Small intestine (tissue), 7 donors: ENCODE data around the gene SYNGR1. TPM values are rescaled to one million over a fixed set of nuclear protein-coding genes. Genes with fewer than 3 reads are reported as not detected.
"Not testable (repeated sequence)": the region's sequence is repeated elsewhere in the genome, so short reads cannot be mapped to it uniquely, and the experiment has no call there.

ENCODE experiments used
- DNase-seq, 2 donors: peaks; one replicate each; pipeline versions ENCODE4 v3.0.0 to v3.0.0-alpha.2; 2013
- FAIRE-seq: peaks from 2 replicates; lab custom pipeline; 2012; peaks lifted over from hg19 to GRCh38; lab: Jason Lieb, UNC
- H3K27ac ChIP-seq, 3 donors: one replicate each; pipeline ENCODE4 v1.5.1; 2013; ENCODE audit warnings: low read length in 2 of 3, mild to moderate bottlenecking in 2 of 3, control low read depth in 1 of 3, inconsistent platforms in 1 of 3, low read depth in 1 of 3, moderate library complexity in 1 of 3
- H3K27me3 ChIP-seq, 3 donors: one replicate each; pipeline ENCODE4 v1.6.1; 2013; ENCODE audit warnings: low read length in 3 of 3, inconsistent platforms in 1 of 3; ENCODE audit not compliant: control insufficient read depth in 3 of 3, insufficient read depth in 3 of 3
- H3K36me3 ChIP-seq, 3 donors: one replicate each; pipeline ENCODE4 v1.6.1; 2013; ENCODE audit warnings: low read length in 3 of 3, inconsistent platforms in 1 of 3, low read depth in 1 of 3, mild to moderate bottlenecking in 1 of 3, moderate library complexity in 1 of 3; ENCODE audit not compliant: control insufficient read depth in 3 of 3, insufficient read depth in 2 of 3
- H3K4me1 ChIP-seq, 3 donors: one replicate each; pipeline ENCODE4 v1.6.1; 2013; ENCODE audit warnings: low read length in 2 of 3, inconsistent platforms in 1 of 3, low read depth in 1 of 3, mild to moderate bottlenecking in 1 of 3, moderate library complexity in 1 of 3; ENCODE audit not compliant: control insufficient read depth in 3 of 3, insufficient read depth in 2 of 3
- H3K4me3 ChIP-seq, 3 donors: one replicate each; pipeline ENCODE4 v1.5.1; 2013; ENCODE audit warnings: low read length in 3 of 3, control low read depth in 1 of 3, inconsistent platforms in 1 of 3, low read depth in 1 of 3, mild to moderate bottlenecking in 1 of 3, moderate library complexity in 1 of 3
- H3K9me3 ChIP-seq, 2 donors: one replicate each; pipeline ENCODE4 v1.6.1; 2013; ENCODE audit warnings: low read depth in 1 of 2, low read length in 1 of 2; ENCODE audit not compliant: control insufficient read depth in 2 of 2, insufficient read depth in 1 of 2
- WGBS, 3 donors: extraction: QIAGEN DNeasy Blood & Tissue Kit; methylation state at CpG; one replicate each; pipeline ENCODE4 v1.1.7; 2013; 5-methylcytosine and 5-hydroxymethylcytosine counted together
- polyA plus RNA-seq, 4 donors: library from polyadenylated mRNA; stranded (reverse) in 3 of 4; unstranded in 1 of 4; fragments of 200-250 nt in 3 of 4; fragments of 120-200 nt in 1 of 4; gene quantifications; one replicate each; pipeline versions ENCODE4 v1.2.1 to v1.2.3, GENCODE V29; 2013
- donor health status: healthy with polysubstance abuse.
- donor health status: control.
- donor health status: control.
- donor health status: Bipolar disorder and iron deficiency.
- donor health status: healthy.

SYNGR1 gene
- polyA plus RNA-seq, 4 donors, result 1.4 to 10.7 (median 6.6) TPM; not detected in 1

GRCh38 chr22:39409516-39410029, 59.8 kb downstream of the SYNGR1 start:
- Histone ChIP-seq H3K27ac (no peak overlapping the region), H3K27me3 (no peaks in the 10 kb centered on the region), H3K36me3 (peaks cover 0 to 16% (median 3%) of the 10 kb centered on the region in 3 donors), H3K4me3 (no peak overlapping the region), H3K9me3 (no peaks in the 10 kb centered on the region), H3K4me1 (no peaks in the 10 kb centered on the region)
- no peak for DNase-seq
- WGBS, 3 donors, result 94 to 98% (median 96%) methylated on average over 11 of the region's 11 CpGs
- FAIRE-seq, result no peak

- DNase-seq (no peak), FAIRE-seq (no peak)
- Histone ChIP-seq H3K9me3 (no peaks in the 10 kb centered on the region), H3K36me3 (peaks cover 0 to 19% (median 3%) of the 10 kb centered on the region in 3 donors), H3K27ac (no peak overlapping the region), H3K4me1 (no peaks in the 10 kb centered on the region), H3K27me3 (no peaks in the 10 kb centered on the region), H3K4me3 (no peak overlapping the region)
- 91 to 93% (median 93%) methylated on average over 4 of the region's 4 CpGs for WGBS, 3 donors
Observed at GRCh38 chr22:39410264-39410663, 60.5 kb downstream of the SYNGR1 start.

GRCh38 chr22:39411828-39412365, 62.1 kb downstream of the SYNGR1 start:
- H3K36me3 ChIP-seq, result peaks cover 2 to 30% (median 3%) of the 10 kb centered on the region in 3 donors
- H3K4me1 ChIP-seq, DNase-seq, H3K9me3 ChIP-seq, H3K27me3 ChIP-seq, H3K4me3 ChIP-seq, FAIRE-seq: not testable (repeated sequence)
- peak overlapping the region in 1 of 3 donors; percentile 2 for H3K27ac ChIP-seq
- 84 to 92% (median 85%) methylated on average over 11 of the region's 11 CpGs for WGBS, 3 donors

- DNase-seq, FAIRE-seq, H3K27me3 ChIP-seq, H3K9me3 ChIP-seq, H3K4me1 ChIP-seq, H3K4me3 ChIP-seq, H3K27ac ChIP-seq: not testable (repeated sequence)
- WGBS, 3 donors, result 91 to 97% (median 92%) methylated on average over 7 of the region's 7 CpGs
- peaks cover 2 to 43% (median 3%) of the 10 kb centered on the region in 3 donors for H3K36me3 ChIP-seq
Observed at GRCh38 chr22:39413204-39413603, 63.4 kb downstream of the SYNGR1 start.

- Histone ChIP-seq H3K9me3 (no peaks in the 10 kb centered on the region), H3K27ac (no peak overlapping the region), H3K36me3 (peaks cover 2 to 50% (median 6%) of the 10 kb centered on the region in 3 donors), H3K4me3 (no peak overlapping the region), H3K4me1 (no peaks in the 10 kb centered on the region), H3K27me3 (no peaks in the 10 kb centered on the region)
- FAIRE-seq, result no peak
- DNase-seq, result peak in 1 of 2 donors; percentile 28
- WGBS, 3 donors, result 80 to 85% (median 83%) methylated on average over 7 of the region's 7 CpGs
Observed at GRCh38 chr22:39414377-39414776, 64.6 kb downstream of the SYNGR1 start.

- no peak overlapping the region for H3K27ac ChIP-seq
- no peaks in the 10 kb centered on the region for H3K27me3 ChIP-seq
- no peak overlapping the region for H3K4me3 ChIP-seq
- FAIRE-seq (no peak), DNase-seq (no peak)
- WGBS, 3 donors, result 86 to 88% (median 88%) methylated on average over 11 of the region's 11 CpGs
- H3K36me3 ChIP-seq, result peaks cover 6 to 53% (median 6%) of the 10 kb centered on the region in 3 donors
- H3K9me3 ChIP-seq, result no peaks in the 10 kb centered on the region
- H3K4me1 ChIP-seq, result no peaks in the 10 kb centered on the region
Observed at GRCh38 chr22:39414886-39415285, 65.1 kb downstream of the SYNGR1 start.

- H3K4me3 ChIP-seq, result no peak overlapping the region
- H3K9me3 ChIP-seq, result no peaks in the 10 kb centered on the region
- FAIRE-seq (no peak), DNase-seq (no peak)
- no peaks in the 10 kb centered on the region for H3K4me1 ChIP-seq
- no peak overlapping the region for H3K27ac ChIP-seq
- WGBS, 3 donors, result 95 to 96% (median 95%) methylated on average over 16 of the region's 16 CpGs
- H3K36me3 ChIP-seq, result peaks cover 11 to 59% (median 11%) of the 10 kb centered on the region in 3 donors
- no peaks in the 10 kb centered on the region for H3K27me3 ChIP-seq
Observed at GRCh38 chr22:39415506-39415905, 65.7 kb downstream of the SYNGR1 start.

GRCh38 chr22:39416319-39416718, 66.5 kb downstream of the SYNGR1 start:
- Histone ChIP-seq H3K4me1 (no peaks in the 10 kb centered on the region), H3K9me3 (no peaks in the 10 kb centered on the region), H3K27me3 (no peaks in the 10 kb centered on the region), H3K27ac (no peak overlapping the region), H3K4me3 (no peak overlapping the region), H3K36me3 (peaks cover 12 to 67% (median 14%) of the 10 kb centered on the region in 3 donors)
- peak in 1 of 2 donors; percentile 63 for DNase-seq
- 27 to 64% (median 48%) methylated on average over 7 of the region's 7 CpGs for WGBS, 3 donors
- no peak for FAIRE-seq
